CD4-positive, alpha-beta T cell treated with Interleukin-12 subunit alpha and Interleukin-12 subunit beta, for 1 hour (primary cell): ENCODE measurements around the gene RAB3C.
A peak's percentile ranks its signal among the peaks of the same experiment; 100 is the strongest.

Experiments
- DNase-seq: peaks from one replicate; pipeline ENCODE4 v3.0.0-alpha.2; 2020

RAB3C gene

GRCh38 chr5:58737671-58738070 lies 154.8 kb downstream of the RAB3C start:
- no peak for DNase-seq

GRCh38 chr5:58738336-58738735 lies 155.5 kb downstream of the RAB3C start:
- DNase-seq, result no peak

GRCh38 chr5:58739051-58739450 lies 156.2 kb downstream of the RAB3C start:
- DNase-seq, result no peak

- DNase-seq, result no peak
Observed at GRCh38 chr5:58740956-58741355, 158.1 kb downstream of the RAB3C start.

GRCh38 chr5:58745350-58745749 lies 162.5 kb downstream of the RAB3C start:
- DNase-seq, result no peak

- DNase-seq, result no peak
Observed at GRCh38 chr5:58746321-58746720, 163.4 kb downstream of the RAB3C start.

GRCh38 chr5:58750036-58750435 lies 167.2 kb downstream of the RAB3C start:
- DNase-seq, result no peak

- no peak for DNase-seq
Observed at GRCh38 chr5:58751222-58751837, 168.5 kb downstream of the RAB3C start.

GRCh38 chr5:58752104-58752503 lies 169.2 kb downstream of the RAB3C start:
- no peak for DNase-seq

GRCh38 chr5:58753446-58753845 lies 170.6 kb downstream of the RAB3C start:
- no peak for DNase-seq

- DNase-seq, result no peak
Observed at GRCh38 chr5:58754250-58754649, 171.4 kb downstream of the RAB3C start.

GRCh38 chr5:58755397-58755796 lies 172.5 kb downstream of the RAB3C start:
- DNase-seq, result no peak

GRCh38 chr5:58759745-58760144 lies 176.9 kb downstream of the RAB3C start:
- DNase-seq, result peak; percentile 31

- DNase-seq, result peak; percentile 4
Observed at GRCh38 chr5:58760222-58760621, 177.3 kb downstream of the RAB3C start.

GRCh38 chr5:58761407-58761806 lies 178.5 kb downstream of the RAB3C start:
- peak; percentile 6 for DNase-seq

- no peak for DNase-seq
Observed at GRCh38 chr5:58763390-58763789, 180.5 kb downstream of the RAB3C start.

GRCh38 chr5:58764199-58764598 lies 181.3 kb downstream of the RAB3C start:
- no peak for DNase-seq

- DNase-seq, result no peak
Observed at GRCh38 chr5:58765058-58765457, 182.2 kb downstream of the RAB3C start.

GRCh38 chr5:58767104-58767503 lies 184.2 kb downstream of the RAB3C start:
- no peak for DNase-seq

- DNase-seq, result no peak
Observed at GRCh38 chr5:58770136-58770535, 187.3 kb downstream of the RAB3C start.

GRCh38 chr5:58771796-58772195 lies 188.9 kb downstream of the RAB3C start:
- no peak for DNase-seq

GRCh38 chr5:58773744-58774441 lies 191.0 kb downstream of the RAB3C start:
- no peak for DNase-seq

GRCh38 chr5:58774937-58775336 lies 192.1 kb downstream of the RAB3C start:
- no peak for DNase-seq

GRCh38 chr5:58775701-58776262 lies 192.9 kb downstream of the RAB3C start:
- no peak for DNase-seq

- no peak for DNase-seq
Observed at GRCh38 chr5:58776559-58776958, 193.7 kb downstream of the RAB3C start.
